H1 (cell line): ENCODE results near the gene AGT. TPM values are rescaled to one million over a fixed set of nuclear protein-coding genes. Genes with fewer than 3 reads are reported as not detected.

Experiments
- CTCF ChIA-PET: fragments of 300-600 bp; sonication (Branson Sonifier 250); formaldehyde crosslinking; loops from one replicate; lab custom pipeline; 2021; ENCODE audit not compliant: partially characterized antibody; lab: Charles Lee
- POLR2A ChIA-PET: fragments of 300-600 bp; sonication (Branson Sonifier 250); formaldehyde crosslinking; loops from one replicate; lab custom pipeline; 2021; ENCODE audit warnings: inconsistent platforms; ENCODE audit not compliant: partially characterized antibody; lab: Charles Lee
- DNase-seq, 2 experiments: peaks; one replicate each; pipeline versions ENCODE4 v3.0.0 to v3.0.0-alpha.2; 2010 to 2022; ENCODE audit warnings: low spot score in 2 of 2, low read depth in 1 of 2, mixed read lengths in 1 of 2
- FAIRE-seq: peaks from 2 replicates; lab custom pipeline; 2011; peaks lifted over from hg19 to GRCh38; lab: Jason Lieb, UNC
- H2AFZ ChIP-seq: 2 replicates; pipeline ENCODE4 v1.8.1; 2012; ENCODE audit warnings: low read length, inconsistent platforms
- H2AK5ac ChIP-seq: 2 replicates; pipeline ENCODE4 v1.6.1; 2013; ENCODE audit warnings: low read depth, low read length
- H2BK120ac ChIP-seq: replicated peaks from 2 replicates; pipeline ENCODE3; 2013; ENCODE audit warnings: low read depth, low read length, inconsistent platforms
- H2BK12ac ChIP-seq: 2 replicates; pipeline ENCODE4 v1.6.1; 2013; ENCODE audit warnings: low read depth, low read length
- H2BK15ac ChIP-seq: 2 replicates; pipeline ENCODE4 v1.6.1; 2013; ENCODE audit warnings: low read length
- H2BK20ac ChIP-seq: 2 replicates; pipeline ENCODE4 v1.6.1; 2013; ENCODE audit warnings: low read length
- H2BK5ac ChIP-seq: 2 replicates; pipeline ENCODE4 v1.6.1; 2013; ENCODE audit warnings: low read depth, low read length
- H3K14ac ChIP-seq: 2 replicates; pipeline ENCODE4 v1.6.1; 2013; ENCODE audit warnings: inconsistent platforms; ENCODE audit not compliant: insufficient read length
- H3K18ac ChIP-seq: 2 replicates; pipeline ENCODE4 v1.6.1; 2013; ENCODE audit warnings: low read length; ENCODE audit errors: extremely low read depth
- H3K23ac ChIP-seq: 2 replicates; pipeline ENCODE4 v1.6.1; 2013; ENCODE audit warnings: inconsistent platforms; ENCODE audit not compliant: insufficient read length
- H3K23me2 ChIP-seq: 2 replicates; pipeline ENCODE4 v1.6.1; 2013; ENCODE audit warnings: low read depth, low read length
- H3K27ac ChIP-seq: 2 replicates; pipeline ENCODE4 v1.6.1; 2011; ENCODE audit warnings: low read depth, low read length, inconsistent platforms
- H3K27me3 ChIP-seq, 4 experiments: replicated peaks in 1 of 4; 1 replicate in 1 of 4; 2 replicates in 3 of 4; pipeline versions ENCODE4 v1.6.1 to v1.8.1; 2011 to 2013; ENCODE audit warnings: low read length in 3 of 4, mild to moderate bottlenecking in 3 of 4, inconsistent platforms in 2 of 4, mixed read lengths in 2 of 4, moderate library complexity in 1 of 4; ENCODE audit not compliant: control insufficient read depth in 3 of 4, insufficient read depth in 3 of 4; ENCODE audit errors: extremely low read depth in 1 of 4
- H3K36me3 ChIP-seq, 4 experiments: 2 replicates each; pipeline versions ENCODE4 v1.6.1 to v1.8.1; 2011 to 2013; ENCODE audit warnings: mild to moderate bottlenecking in 4 of 4, low read length in 3 of 4, moderate library complexity in 2 of 4, control low read depth in 1 of 4, inconsistent platforms in 1 of 4; ENCODE audit not compliant: insufficient read depth in 4 of 4, control insufficient read depth in 2 of 4
- H3K4ac ChIP-seq: replicated peaks from 2 replicates; pipeline ENCODE3; 2013; ENCODE audit warnings: low read length, low read depth, mixed read lengths, inconsistent platforms; ENCODE audit not compliant: insufficient read length
- H3K4me1 ChIP-seq, 4 experiments: replicated peaks in 1 of 4; 1 replicate in 1 of 4; 2 replicates in 3 of 4; pipeline versions ENCODE4 v1.6.1 to v1.8.1; 2011 to 2013; ENCODE audit warnings: low read length in 3 of 4, inconsistent platforms in 2 of 4, mixed read lengths in 1 of 4; ENCODE audit not compliant: insufficient read depth in 4 of 4, control insufficient read depth in 3 of 4
- H3K4me2 ChIP-seq, 2 experiments: 2 replicates each; pipeline versions ENCODE4 v1.6.1 to v1.8.1; 2011 to 2013; ENCODE audit warnings: low read depth in 2 of 2, low read length in 2 of 2, control low read depth in 1 of 2, inconsistent platforms in 1 of 2, mild to moderate bottlenecking in 1 of 2; ENCODE audit not compliant: insufficient read depth in 1 of 2
- H3K4me3 ChIP-seq, 4 experiments: fragments of 200-600, 300-600 bp in 1 of 4; sonication (generic), shearing (Covaris generic), sonication (Bioruptor Twin) in 1 of 4; 2 replicates each; pipeline versions ENCODE4 v1.5.1 to v1.8.1; 2011 to 2016; ENCODE audit warnings: low read length in 4 of 4, low read depth in 3 of 4, control low read depth in 2 of 4, inconsistent platforms in 2 of 4, mild to moderate bottlenecking in 2 of 4, mixed read lengths in 1 of 4, moderate library complexity in 1 of 4; ENCODE audit not compliant: insufficient read depth in 2 of 4; ENCODE audit errors: extremely low read depth in 1 of 4
- H3K56ac ChIP-seq: replicated peaks from 2 replicates; pipeline ENCODE3; 2013; ENCODE audit warnings: low read depth, mild to moderate bottlenecking, mixed read lengths, low read length, inconsistent platforms; ENCODE audit not compliant: insufficient read length
- H3K79me1 ChIP-seq: 2 replicates; pipeline ENCODE4 v1.6.1; 2013; ENCODE audit warnings: low read depth, low read length, control low read depth
- H3K79me2 ChIP-seq, 2 experiments: 2 replicates each; pipeline versions ENCODE4 v1.6.1 to v1.8.1; 2012 to 2013; ENCODE audit warnings: low read length in 2 of 2, mild to moderate bottlenecking in 2 of 2, inconsistent platforms in 1 of 2; ENCODE audit not compliant: insufficient read depth in 2 of 2, control insufficient read depth in 1 of 2
- H3K9ac ChIP-seq, 4 experiments: replicated peaks in 1 of 4; 1 replicate in 1 of 4; 2 replicates in 3 of 4; pipeline versions ENCODE4 v1.6.1 to v1.8.1; 2011 to 2013; ENCODE audit warnings: low read depth in 3 of 4, low read length in 3 of 4, control low read depth in 2 of 4, mild to moderate bottlenecking in 2 of 4, moderate library complexity in 2 of 4, inconsistent platforms in 1 of 4; ENCODE audit errors: extremely low read depth in 1 of 4
- H3K9me3 ChIP-seq, 2 experiments: 2 replicates each; pipeline versions ENCODE4 v1.6.1 to v1.8.1; 2012 to 2013; ENCODE audit warnings: mild to moderate bottlenecking in 2 of 2, moderate library complexity in 2 of 2, control low read depth in 1 of 2, inconsistent platforms in 1 of 2, low read depth in 1 of 2, low read length in 1 of 2, mixed read lengths in 1 of 2; ENCODE audit not compliant: insufficient read depth in 2 of 2
- H4K20me1 ChIP-seq, 2 experiments: replicated peaks in 1 of 2; 2 replicates each; pipeline versions ENCODE3 to v1.8.1; 2011 to 2013; ENCODE audit warnings: inconsistent platforms in 2 of 2, low read length in 2 of 2, mild to moderate bottlenecking in 1 of 2; ENCODE audit not compliant: insufficient read depth in 2 of 2, control insufficient read depth in 1 of 2
- H4K5ac ChIP-seq: 2 replicates; pipeline ENCODE4 v1.6.1; 2013; ENCODE audit warnings: low read length, low read depth, mixed read lengths, inconsistent platforms; ENCODE audit not compliant: insufficient read length
- H4K8ac ChIP-seq: 2 replicates; pipeline ENCODE4 v1.8.0; 2013; ENCODE audit warnings: mild to moderate bottlenecking, moderate library complexity, low read length, inconsistent platforms; ENCODE audit not compliant: insufficient read depth; ENCODE audit errors: extremely low read depth
- H4K91ac ChIP-seq: replicated peaks from 2 replicates; pipeline ENCODE3; 2013; ENCODE audit warnings: low read length, mixed read lengths, inconsistent platforms; ENCODE audit not compliant: insufficient read length
- ATF3 ChIP-seq: IDR thresholded peaks from 2 replicates; pipeline ENCODE4 v1.6.1; 2011; ENCODE audit warnings: low read depth, mild to moderate bottlenecking, low read length; ENCODE audit not compliant: insufficient read depth
- BCL11A ChIP-seq, 2 experiments: IDR thresholded peaks; one replicate each; pipeline ENCODE4 v1.6.1; 2011; ENCODE audit warnings: low read depth in 2 of 2, low read length in 2 of 2, mild to moderate bottlenecking in 2 of 2
- EGR1 ChIP-seq: IDR thresholded peaks from 2 replicates; pipeline ENCODE4 v1.6.1; 2011; ENCODE audit warnings: low read depth, low read length, borderline replicate concordance
- EZH2 ChIP-seq: fragments of 200-600 bp; sonication (generic); IDR thresholded peaks from 2 replicates; pipeline ENCODE4 v1.7.1; 2012; ENCODE audit warnings: low read depth, mild to moderate bottlenecking, moderate library complexity, low read length, inconsistent platforms; ENCODE audit not compliant: severe bottlenecking
- GABPA ChIP-seq: IDR thresholded peaks from 2 replicates; pipeline ENCODE4 v1.6.1; 2011; ENCODE audit warnings: mild to moderate bottlenecking, low read length, moderate library complexity, borderline replicate concordance; ENCODE audit not compliant: insufficient read depth
- JUND ChIP-seq: IDR thresholded peaks from 2 replicates; pipeline ENCODE4 v1.6.1; 2011; ENCODE audit warnings: mild to moderate bottlenecking, improper control_type of control experiment, low read length
- NRF1 ChIP-seq: IDR thresholded peaks from 2 replicates; pipeline ENCODE4 v1.6.1; 2011; ENCODE audit warnings: mild to moderate bottlenecking, low read depth, low read length, improper control_type of control experiment
- TAF1 ChIP-seq: IDR thresholded peaks from 2 replicates; pipeline ENCODE4 v1.6.1; 2011; ENCODE audit warnings: mild to moderate bottlenecking, low read depth, low read length
- TEAD4 ChIP-seq: IDR thresholded peaks from 2 replicates; pipeline ENCODE4 v1.6.1; 2012; ENCODE audit warnings: low read depth, low read length, inconsistent platforms, mixed read lengths
- USF2 ChIP-seq: IDR thresholded peaks from 2 replicates; pipeline ENCODE4 v1.6.1; 2011; ENCODE audit warnings: low read length, improper control_type of control experiment
- WGBS, 2 experiments: shearing (Covaris generic) in 1 of 2; methylation state at CpG; one replicate each; pipeline versions ENCODE4 v1.1.6 to v1.1.7; 2013 to 2015; ENCODE audit warnings: low lambda C conversion rate in 2 of 2, mixed read lengths in 2 of 2, inconsistent platforms in 1 of 2, low coverage in 1 of 2, missing lambda C conversion rate in 1 of 2; ENCODE audit not compliant: insufficient replicate concordance in 2 of 2, insufficient coverage in 1 of 2, insufficient read length in 1 of 2; ENCODE audit errors: extremely low coverage in 1 of 2, missing lambda C conversion rate in 1 of 2; 5-methylcytosine and 5-hydroxymethylcytosine counted together
- polyA plus RNA-seq, 7 experiments: library from polyadenylated mRNA; depleted of rRNA in 3 of 7; stranded (reverse) in 5 of 7; unstranded in 2 of 7; fragments of >200 nt in 5 of 7; fragments of 200-250 nt in 2 of 7; gene quantifications; 1 replicate in 5 of 7; 2 replicates in 1 of 7; 4 replicates in 1 of 7; pipeline versions ENCODE4 v1.2.1 to v1.2.3, GENCODE V29; 2011 to 2013; ENCODE audit warnings: missing spikeins in 2 of 7, mixed read lengths in 2 of 7
- total RNA-seq: library from RNA; stranded (reverse); fragmentation: NEBNext Ultra II Directional; extraction: Animal tissue kit (Norgen Biotek cat#: 25700); gene quantifications from 2 replicates; pipeline ENCODE4 v1.2.1, GENCODE V29; 2021

The AGT gene
- total and polyA plus RNA-seq, 2 of the 8 experiments (the other 6 are each of a cell fraction or from before 2014, with no cell fraction given): 0.20 TPM; not detected in 1

GRCh38 chr1:230706887-230707731 lies 6.8 kb downstream of the AGT start:
- H3K27me3 ChIP-seq: no peaks in the 10 kb centered on the region
- H4K91ac ChIP-seq: no peak overlapping the region
- no peak overlapping the region for H3K23ac ChIP-seq
- FAIRE-seq: no peak
- no peak overlapping the region for H3K18ac ChIP-seq
- H3K36me3 ChIP-seq: no peaks in the 10 kb centered on the region
- H3K14ac ChIP-seq: no peak overlapping the region
- no peak overlapping the region for H4K5ac ChIP-seq
- H2AFZ ChIP-seq: no peak overlapping the region
- DNase-seq: no peak
- no peak overlapping the region for H2BK5ac ChIP-seq
- H4K8ac ChIP-seq: no peak overlapping the region
- H2AK5ac ChIP-seq: no peak overlapping the region
- POLR2A ChIA-PET: interaction anchor here (0.6 kb wide), 1 partner anchor 529 kb away, joined by 3 read pairs; no protein-coding TSS in a partner anchor
- no peak overlapping the region for H2BK120ac ChIP-seq
- no peaks in the 10 kb centered on the region for H3K79me2 ChIP-seq
- H2BK15ac ChIP-seq: no peak overlapping the region
- no peaks in the 10 kb centered on the region for H3K79me1 ChIP-seq
- no peak overlapping the region for H3K4me3 ChIP-seq
- CTCF ChIA-PET: interaction anchor here (0.9 to 1.6 kb wide), 2 partner anchors 9 to 22 kb away, joined by 3 to 5 read pairs; no protein-coding TSS in a partner anchor
- no peak overlapping the region for H2BK20ac ChIP-seq
- H3K56ac ChIP-seq: no peak overlapping the region
- peaks cover 0 to 4% (median 0%) of the 10 kb centered on the region in 4 experiments; a peak in 2 of 7 replicates for H3K4me1 ChIP-seq
- no peak overlapping the region for H3K9ac ChIP-seq
- 84% methylated on average over 20 of the region's 20 CpGs; no CpG with 5 or more reads in 1 of the 2 experiments for WGBS, 2 experiments
- no peaks in the 10 kb centered on the region for H3K23me2 ChIP-seq
- H3K9me3 ChIP-seq: no peaks in the 10 kb centered on the region
- H3K27ac ChIP-seq: no peak overlapping the region
- H3K4me2 ChIP-seq: no peak overlapping the region
- no peak overlapping the region for H2BK12ac ChIP-seq
- H4K20me1 ChIP-seq: no peaks in the 10 kb centered on the region
- no peak overlapping the region for H3K4ac ChIP-seq
- TF ChIP-seq USF2: no peak
- TF ChIP-seq GABPA: no peak
- no peak for TF ChIP-seq EZH2
- no peak for TF ChIP-seq TEAD4
- no peak for TF ChIP-seq BCL11A (IDR thresholded peaks at IDR 0.05; ENCODE audit: low read depth in 2 of 2, low read length in 2 of 2)
- no peak for TF ChIP-seq ATF3
- no peak for TF ChIP-seq NRF1
- TF ChIP-seq TAF1: no peak
- TF ChIP-seq JUND: no peak
- TF ChIP-seq EGR1: no peak
